AG09309 (cell line): ENCODE results near the gene PSMA7.
"Not testable (repeated sequence)": the region's sequence is repeated elsewhere in the genome, so short reads cannot be mapped to it uniquely, and the experiment has no call there.

Source experiments
- DNase-seq: peaks from one replicate; pipeline ENCODE4 v3.0.0-alpha.2; 2010; ENCODE audit warnings: low read depth
- H3K4me3 ChIP-seq: 2 replicates; pipeline ENCODE4 v1.5.1; 2011; ENCODE audit warnings: mild to moderate bottlenecking, low read depth, low read length, moderate library complexity; ENCODE audit not compliant: control insufficient read depth
- TF ChIP-seq, protein P1 (sequence below): IDR thresholded peaks from 2 replicates; pipeline ENCODE4 v1.5.1; 2011; ENCODE audit warnings: mild to moderate bottlenecking, low read depth, low read length, inconsistent platforms; ENCODE audit not compliant: insufficient read depth, control insufficient read depth; ENCODE audit errors: missing control alignments

The PSMA7 gene

DNA sequence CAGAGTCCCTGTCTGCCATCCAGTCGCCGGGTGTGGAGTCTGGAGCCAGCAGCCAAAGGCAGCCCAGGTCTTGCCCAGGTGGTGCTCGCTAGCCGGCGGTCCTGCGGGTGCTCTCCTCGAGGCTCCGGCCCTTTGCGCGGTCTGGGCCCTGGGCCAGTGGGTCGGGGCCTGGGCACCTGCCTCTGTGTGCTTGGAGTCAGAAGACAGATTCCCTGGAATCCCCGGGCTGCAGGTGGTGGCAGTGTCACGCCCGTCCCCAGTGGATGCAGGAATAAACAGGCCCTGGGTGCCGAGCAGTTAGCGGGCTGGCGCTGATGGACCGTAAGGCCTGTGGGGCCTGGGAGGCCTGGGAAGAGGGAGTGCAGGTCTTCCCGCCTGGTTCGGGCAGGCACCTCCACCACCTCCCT is 5.7 kb upstream of the PSMA7 start:
- TF ChIP-seq, protein P1, sequence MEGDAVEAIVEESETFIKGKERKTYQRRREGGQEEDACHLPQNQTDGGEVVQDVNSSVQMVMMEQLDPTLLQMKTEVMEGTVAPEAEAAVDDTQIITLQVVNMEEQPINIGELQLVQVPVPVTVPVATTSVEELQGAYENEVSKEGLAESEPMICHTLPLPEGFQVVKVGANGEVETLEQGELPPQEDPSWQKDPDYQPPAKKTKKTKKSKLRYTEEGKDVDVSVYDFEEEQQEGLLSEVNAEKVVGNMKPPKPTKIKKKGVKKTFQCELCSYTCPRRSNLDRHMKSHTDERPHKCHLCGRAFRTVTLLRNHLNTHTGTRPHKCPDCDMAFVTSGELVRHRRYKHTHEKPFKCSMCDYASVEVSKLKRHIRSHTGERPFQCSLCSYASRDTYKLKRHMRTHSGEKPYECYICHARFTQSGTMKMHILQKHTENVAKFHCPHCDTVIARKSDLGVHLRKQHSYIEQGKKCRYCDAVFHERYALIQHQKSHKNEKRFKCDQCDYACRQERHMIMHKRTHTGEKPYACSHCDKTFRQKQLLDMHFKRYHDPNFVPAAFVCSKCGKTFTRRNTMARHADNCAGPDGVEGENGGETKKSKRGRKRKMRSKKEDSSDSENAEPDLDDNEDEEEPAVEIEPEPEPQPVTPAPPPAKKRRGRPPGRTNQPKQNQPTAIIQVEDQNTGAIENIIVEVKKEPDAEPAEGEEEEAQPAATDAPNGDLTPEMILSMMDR: no peak
- no peak for DNase-seq
- H3K4me3 ChIP-seq: no peak overlapping the region

DNA sequence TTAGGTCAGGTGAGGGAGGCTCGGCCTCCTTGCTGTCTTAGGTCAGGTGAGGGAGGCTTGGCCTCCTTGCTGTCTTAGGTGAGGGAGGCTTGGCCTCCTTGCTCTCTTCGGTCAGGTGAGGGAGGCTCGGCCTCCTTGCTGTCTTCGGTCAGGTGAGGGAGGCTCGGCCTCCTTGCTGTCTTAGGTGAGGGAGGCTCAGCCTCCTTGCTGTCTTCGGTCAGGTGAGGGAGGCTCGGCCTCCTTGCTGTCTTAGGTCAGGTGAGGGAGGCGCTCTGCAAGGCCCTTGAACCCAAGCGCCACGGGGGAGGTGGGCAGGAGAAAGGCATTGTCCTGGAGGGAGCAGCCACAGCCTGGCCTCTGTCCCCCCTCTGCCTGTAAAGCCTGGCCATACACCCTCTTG is 5.2 kb upstream of the PSMA7 start:
- not testable (repeated sequence) for DNase-seq, H3K4me3 ChIP-seq

DNA sequence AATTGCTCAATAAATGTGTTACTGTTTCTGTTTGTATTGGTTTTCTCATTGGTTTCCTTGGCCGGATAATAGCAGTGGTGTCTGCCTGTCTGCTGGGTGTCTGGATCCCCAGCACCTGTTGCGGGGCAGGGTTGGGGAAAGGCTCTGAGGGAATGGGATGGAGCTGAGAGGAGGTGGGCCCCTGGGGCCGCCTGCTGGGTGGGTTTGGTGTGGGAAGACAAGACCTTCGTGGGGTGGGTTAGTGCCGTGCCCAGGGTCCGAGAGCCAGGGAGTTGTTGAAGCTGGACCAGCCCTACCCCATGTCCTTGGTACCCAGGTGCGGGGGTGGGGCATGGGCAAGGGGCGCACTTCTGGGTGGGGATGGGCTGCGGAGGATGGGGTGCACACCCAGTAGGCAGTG is 4.3 kb upstream of the PSMA7 start:
- TF ChIP-seq, protein P1: no peak
- no peak overlapping the region for H3K4me3 ChIP-seq
- no peak for DNase-seq

DNA sequence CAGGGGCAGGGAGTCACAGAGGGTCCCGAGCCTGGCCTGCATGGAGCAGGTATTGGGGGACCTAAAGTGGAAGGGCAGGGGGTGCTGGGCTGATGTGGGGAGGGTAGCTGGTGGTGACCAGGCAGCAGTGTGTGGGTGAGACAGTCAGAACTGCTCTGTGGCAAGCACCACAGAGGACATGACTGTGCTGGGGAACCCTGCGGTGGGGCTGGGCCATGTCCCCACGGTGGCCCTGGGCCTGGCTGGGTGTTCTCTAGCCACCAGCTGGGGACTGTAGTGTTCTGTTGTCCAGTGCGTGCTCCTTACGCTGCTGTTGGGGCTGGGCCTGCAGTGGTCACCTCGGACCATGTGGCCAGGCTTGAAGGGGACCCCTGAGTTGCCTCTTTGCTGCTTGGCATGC is 3.9 kb upstream of the PSMA7 start:
- no peak overlapping the region for H3K4me3 ChIP-seq
- no peak for DNase-seq
- TF ChIP-seq, protein P1: no peak

DNA sequence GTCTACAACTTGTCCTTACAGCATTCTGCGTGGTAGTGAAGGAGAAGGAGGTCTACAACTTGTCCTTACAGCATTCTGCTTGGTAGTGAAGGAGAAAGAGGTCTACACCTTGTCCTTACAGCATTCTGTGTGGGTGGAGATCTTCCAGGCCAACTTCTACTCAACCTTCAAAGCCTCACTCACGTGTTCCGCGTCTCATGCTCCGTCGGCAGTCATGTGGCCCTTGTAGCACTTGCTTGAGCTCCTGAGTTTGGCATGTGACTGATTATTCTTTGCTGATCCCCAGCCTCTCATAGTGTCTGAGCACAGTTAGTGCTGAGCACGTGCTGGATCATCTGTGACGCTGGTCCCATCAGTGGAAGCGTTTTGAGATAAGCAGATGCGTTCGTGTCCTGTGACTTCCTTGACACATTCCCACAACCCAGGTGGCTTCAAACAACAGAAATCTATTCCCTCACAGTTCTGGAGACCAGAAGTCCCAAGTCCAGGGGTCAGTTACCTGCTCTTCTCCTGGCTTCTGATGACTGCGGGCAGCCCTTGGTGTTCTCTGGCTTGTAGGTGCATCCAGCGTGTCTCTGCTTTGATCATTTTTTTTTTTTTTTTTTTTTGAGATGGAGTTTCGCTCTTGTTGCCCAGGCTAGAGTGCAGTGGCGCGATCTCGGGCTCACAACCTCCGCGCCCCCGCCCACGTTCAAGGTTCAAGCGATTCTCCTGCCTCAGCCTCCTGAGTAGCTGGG is 3.0 kb upstream of the PSMA7 start:
- TF ChIP-seq, protein P1: no peak
- H3K4me3 ChIP-seq: no peak overlapping the region
- DNase-seq: no peak

DNA sequence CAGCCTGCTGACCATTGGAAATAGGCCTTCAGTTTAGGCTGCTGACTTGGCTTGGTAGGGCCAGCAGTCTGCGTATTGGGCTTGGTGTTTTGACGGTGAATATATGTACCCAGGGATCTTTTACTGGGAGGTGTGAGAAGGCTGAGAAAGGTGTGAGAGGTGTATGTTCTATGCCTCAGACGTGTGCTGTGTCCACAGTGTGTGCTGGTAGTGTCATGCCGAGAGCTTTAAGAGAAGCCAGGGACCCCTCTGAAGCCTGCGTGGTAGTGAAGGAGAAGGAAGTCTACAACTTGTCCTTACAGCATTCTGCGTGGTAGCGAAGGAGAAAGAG is 2.5 kb upstream of the PSMA7 start:
- TF ChIP-seq, protein P1: no peak
- DNase-seq: no peak
- no peak overlapping the region for H3K4me3 ChIP-seq

DNA sequence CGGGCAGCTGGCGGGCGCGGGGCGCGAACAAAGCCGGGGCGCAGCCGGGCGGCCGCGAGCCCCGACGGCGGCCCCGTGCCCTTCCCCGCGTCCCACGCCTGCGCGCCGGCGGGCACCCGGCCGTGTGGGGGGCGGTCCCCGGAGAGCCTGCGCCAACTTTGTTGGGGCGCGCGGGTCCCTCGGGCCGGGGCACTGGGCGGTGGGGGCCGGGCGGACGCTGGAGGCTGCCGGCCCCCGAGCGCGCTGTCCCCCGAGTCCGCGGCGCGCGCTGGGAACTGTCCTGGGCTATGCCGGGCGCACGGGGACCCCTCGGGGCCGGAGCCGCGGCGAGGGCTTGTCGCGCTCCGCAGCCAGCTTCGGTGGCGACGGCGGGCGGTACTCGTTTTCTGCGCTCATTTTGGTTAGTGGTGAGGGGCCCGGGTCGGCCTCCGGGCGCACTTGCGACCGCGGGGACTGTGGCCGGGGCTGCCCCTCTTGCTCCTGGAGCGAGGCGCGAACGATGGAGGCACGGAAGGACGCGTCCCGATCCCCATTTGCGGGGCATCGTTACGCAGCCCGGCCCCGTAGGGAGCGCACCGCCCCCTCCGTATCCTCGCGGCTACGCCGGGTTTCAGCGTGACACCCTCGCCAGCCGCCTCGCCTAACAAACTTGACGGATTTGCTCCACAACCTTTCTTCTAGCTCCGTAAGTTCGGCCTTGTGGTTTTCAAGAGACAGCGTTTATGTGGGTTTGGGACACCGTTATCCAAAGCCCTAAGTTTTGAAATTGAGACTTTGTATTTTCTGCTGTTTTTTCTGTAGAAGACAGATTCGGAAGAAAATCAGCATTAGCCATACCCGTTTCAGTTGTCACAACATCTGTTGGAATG is 997 bp upstream of the PSMA7 start:
- TF ChIP-seq, protein P1: no peak
- peak; percentile 21 for DNase-seq
- H3K4me3 ChIP-seq: peak overlapping the region; percentile 71
